A549 (cell line): ENCODE measurements around the gene PRPS1. TPM values are rescaled to one million over a fixed set of nuclear protein-coding genes. Genes with fewer than 3 reads are reported as not detected.
"Not testable (repeated sequence)": the region's sequence is repeated elsewhere in the genome, so short reads cannot be mapped to it uniquely, and the experiment has no call there.

Source experiments
- ATAC-seq, 2 experiments: fragments of 200-7000 bp in 1 of 2; fragments of >200 bp in 1 of 2; cut with Nextera tagmentation in 1 of 2; cut with Tn5 transposase in 1 of 2; 3 replicates each; pipeline versions ENCODE4 v1.8.0 to v1.9.1; 2018 to 2020; ENCODE audit warnings: mild to moderate bottlenecking in 1 of 2, moderate library complexity in 1 of 2
- CTCF ChIA-PET: fragments of 300-600 bp; sonication (Branson Sonifier 250); formaldehyde crosslinking; extraction: SDS; loops from one replicate; lab custom pipeline; 2021; ENCODE audit warnings: antibody characterized with exemption, inconsistent platforms; lab: Yijun Ruan, JAX
- POLR2A ChIA-PET: fragments of 350-600 bp; formaldehyde crosslinking; extraction: SDS; loops from one replicate; lab custom pipeline; 2021; ENCODE audit warnings: antibody characterized with exemption, inconsistent platforms; lab: Yijun Ruan, JAX
- DNase-seq, 2 experiments: peaks; one replicate each; pipeline versions ENCODE4 v3.0.0 to v3.0.0-alpha.2; 2011 to 2016; ENCODE audit warnings: low read depth in 1 of 2, low spot score in 1 of 2
- FAIRE-seq: peaks from 2 replicates; lab custom pipeline; 2011; peaks lifted over from hg19 to GRCh38; lab: Jason Lieb, UNC
- H3K27ac ChIP-seq, 2 experiments: fragments of >200 bp; sonication (Bioruptor Twin); formaldehyde crosslinking; 3 replicates each; pipeline ENCODE4 v1.5.1; 2016 to 2017
- H3K4me1 ChIP-seq: fragments of >200 bp; sonication (Bioruptor Twin); formaldehyde crosslinking; 3 replicates; pipeline ENCODE4 v1.6.1; 2016
- H3K4me2 ChIP-seq: fragments of >200 bp; sonication (Bioruptor Twin); formaldehyde crosslinking; 3 replicates; pipeline ENCODE4 v1.6.1; 2016
- H3K4me3 ChIP-seq: fragments of >200 bp; sonication (Bioruptor Twin); formaldehyde crosslinking; 3 replicates; pipeline ENCODE4 v1.5.1; 2016
- H3K9me3 ChIP-seq: fragments of >200 bp; sonication (Bioruptor Twin); formaldehyde crosslinking; 3 replicates; pipeline ENCODE4 v1.6.1; 2016
- CBX2 ChIP-seq: fragments of 200-600 bp; sonication (generic); IDR thresholded peaks from 2 replicates; pipeline ENCODE4 v1.6.1; 2016; ENCODE audit warnings: low read depth, mild to moderate bottlenecking, borderline replicate concordance
- CEBPB ChIP-seq, 2 experiments: fragments of >200 bp in 1 of 2; sonication (Bioruptor Twin) in 1 of 2; formaldehyde crosslinking in 1 of 2; IDR thresholded peaks; 2 replicates each; pipeline ENCODE4 v1.6.1; 2012 to 2016
- CHD4 ChIP-seq: fragments of 200-600 bp; sonication (generic); IDR thresholded peaks from 2 replicates; pipeline ENCODE4 v1.6.1; 2016; ENCODE audit warnings: antibody characterized with exemption, mild to moderate bottlenecking, borderline replicate concordance
- EHMT2 ChIP-seq: fragments of 200-600 bp; sonication (generic); IDR thresholded peaks from 2 replicates; pipeline ENCODE4 v1.6.1; 2016; ENCODE audit warnings: antibody characterized with exemption, low read depth, mild to moderate bottlenecking, moderate library complexity
- ESRRA ChIP-seq: fragments of 150-350 bp; IDR thresholded peaks from 2 replicates; pipeline ENCODE4 v1.6.1; 2014; ENCODE audit warnings: mild to moderate bottlenecking, low read length, borderline replicate concordance
- FOSL2 ChIP-seq, 2 experiments: fragments of 450-650 bp in 1 of 2; fragments of >200 bp in 1 of 2; sonication (Bioruptor Twin) in 1 of 2; formaldehyde crosslinking; IDR thresholded peaks; 2 replicates each; pipeline versions ENCODE4 v1.5.0 to v1.6.1; 2016 to 2020; ENCODE audit warnings: mild to moderate bottlenecking in 1 of 2, moderate library complexity in 1 of 2
- GATA3 ChIP-seq: IDR thresholded peaks from 2 replicates; pipeline ENCODE4 v1.6.1; 2012; ENCODE audit warnings: borderline replicate concordance
- HEYL ChIP-seq: fragments of 250-450 bp; sonication (Bioruptor Pico); IDR thresholded peaks from 2 replicates; pipeline ENCODE4 v1.8.0; 2021; ENCODE audit warnings: mild to moderate bottlenecking, moderate library complexity
- KDM1A ChIP-seq: fragments of 200-600 bp; sonication (generic); IDR thresholded peaks from 2 replicates; pipeline ENCODE4 v1.6.1; 2016; ENCODE audit warnings: low read depth, mild to moderate bottlenecking
- KDM5A ChIP-seq: fragments of 200-600 bp; sonication (generic); IDR thresholded peaks from 2 replicates; pipeline ENCODE4 v1.6.1; 2016; ENCODE audit warnings: antibody characterized with exemption, mild to moderate bottlenecking
- MAZ ChIP-seq: fragments of 150-350 bp; IDR thresholded peaks from 2 replicates; pipeline ENCODE4 v1.6.1; 2014; ENCODE audit warnings: antibody characterized with exemption, low read depth, low read length, borderline replicate concordance
- NFE2L2 ChIP-seq: fragments of 150-350 bp; conservative IDR thresholded peaks from 2 replicates; pipeline ENCODE4 v1.6.1; 2014; ENCODE audit warnings: low read length
- PHF8 ChIP-seq: fragments of 200-600 bp; sonication (generic); IDR thresholded peaks from 2 replicates; pipeline ENCODE4 v1.6.1; 2016; ENCODE audit warnings: low read depth, mild to moderate bottlenecking, antibody characterized with exemption, moderate library complexity, borderline replicate concordance
- RAD21 ChIP-seq, 2 experiments: fragments of >200 bp in 1 of 2; sonication (Bioruptor Twin) in 1 of 2; formaldehyde crosslinking in 1 of 2; IDR thresholded peaks in 1 of 2; conservative IDR thresholded peaks in 1 of 2; 2 replicates in 1 of 2; 3 replicates in 1 of 2; pipeline ENCODE4 v1.6.1; 2012 to 2018; ENCODE audit warnings: inconsistent platforms in 1 of 2
- RARB ChIP-seq: fragments of 250-450 bp; sonication (Bioruptor Pico); IDR thresholded peaks from 2 replicates; pipeline ENCODE4 v1.8.0; 2021; ENCODE audit warnings: mild to moderate bottlenecking, moderate library complexity
- RFX5 ChIP-seq: fragments of 450-650 bp; IDR thresholded peaks from 2 replicates; pipeline ENCODE4 v1.7.1; 2014; ENCODE audit warnings: antibody characterized with exemption, mild to moderate bottlenecking, moderate library complexity
- TFCP2L1 ChIP-seq: fragments of 250-450 bp; sonication (Bioruptor Pico); IDR thresholded peaks from 2 replicates; pipeline ENCODE4 v1.5.0; 2021; ENCODE audit warnings: mild to moderate bottlenecking
- TP53 ChIP-seq: fragments of 250-450 bp; sonication (Bioruptor Pico); IDR thresholded peaks from 2 replicates; pipeline ENCODE4 v1.5.0; 2021; ENCODE audit warnings: mild to moderate bottlenecking, moderate library complexity
- WGBS: methylation state at CpG from one replicate; pipeline ENCODE4 v1.1.6; 2017; ENCODE audit errors: missing lambda C conversion rate; 5-methylcytosine and 5-hydroxymethylcytosine counted together
- polyA plus RNA-seq, 4 experiments: library from polyadenylated mRNA; depleted of rRNA in 3 of 4; stranded (reverse); fragments of >200 nt; fragmentation: RNase III in 1 of 4; extraction: RNeasy Plus Mini Kit Qiagen cat#74134 plus additional on column Dnase treatment in 1 of 4; gene quantifications; 2 replicates in 3 of 4; 3 replicates in 1 of 4; pipeline ENCODE4 v1.2.3, GENCODE V29; 2011 to 2017
- TF ChIP-seq, protein P1 (sequence below): fragments of 250-450 bp; sonication (Bioruptor Pico); IDR thresholded peaks from 2 replicates; pipeline ENCODE4 v1.5.0; 2020; ENCODE audit warnings: low read depth, mild to moderate bottlenecking, moderate library complexity
- TF ChIP-seq, protein P2 (sequence below): fragments of >200 bp; sonication (Bioruptor Twin); formaldehyde crosslinking; IDR thresholded peaks from 3 replicates; pipeline ENCODE4 v1.5.1; 2016
- TF ChIP-seq, protein P3 (sequence below): fragments of >200 bp; sonication (Bioruptor Twin); formaldehyde crosslinking; IDR thresholded peaks from 2 replicates; pipeline ENCODE4 v1.6.1; 2016
- TF ChIP-seq, protein P4 (sequence below): fragments of 150-350 bp; IDR thresholded peaks from 2 replicates; pipeline ENCODE4 v1.6.1; 2014; ENCODE audit warnings: low read depth, mild to moderate bottlenecking, low read length

The PRPS1 gene
- polyA plus RNA-seq, 2 of the 4 experiments (the other 2 are of a cell fraction) = 121 to 140 TPM

DNA sequence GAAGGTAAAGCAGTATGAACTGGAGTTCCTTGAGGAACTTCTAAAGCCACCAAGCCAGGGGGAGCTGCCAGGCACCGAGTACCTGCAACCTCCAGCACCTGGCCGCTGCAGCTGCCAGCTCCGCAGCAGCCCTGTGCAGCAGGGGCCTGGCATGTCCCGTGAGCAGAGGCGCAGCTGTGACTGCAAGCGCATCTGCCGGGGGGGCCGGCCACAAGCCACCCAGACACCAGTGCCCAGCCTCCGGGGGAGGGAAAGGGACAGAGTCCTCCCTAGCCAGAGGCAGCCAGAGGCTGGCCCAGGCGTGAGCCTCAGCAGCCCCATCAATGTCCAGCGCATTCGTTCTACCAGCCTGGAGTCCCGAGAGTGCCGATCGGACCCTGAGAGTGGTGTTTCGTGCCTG lies 26.6 kb upstream of the PRPS1 start (continued):
- TF ChIP-seq KDM5A = no peak
- no peak for TF ChIP-seq TP53

DNA sequence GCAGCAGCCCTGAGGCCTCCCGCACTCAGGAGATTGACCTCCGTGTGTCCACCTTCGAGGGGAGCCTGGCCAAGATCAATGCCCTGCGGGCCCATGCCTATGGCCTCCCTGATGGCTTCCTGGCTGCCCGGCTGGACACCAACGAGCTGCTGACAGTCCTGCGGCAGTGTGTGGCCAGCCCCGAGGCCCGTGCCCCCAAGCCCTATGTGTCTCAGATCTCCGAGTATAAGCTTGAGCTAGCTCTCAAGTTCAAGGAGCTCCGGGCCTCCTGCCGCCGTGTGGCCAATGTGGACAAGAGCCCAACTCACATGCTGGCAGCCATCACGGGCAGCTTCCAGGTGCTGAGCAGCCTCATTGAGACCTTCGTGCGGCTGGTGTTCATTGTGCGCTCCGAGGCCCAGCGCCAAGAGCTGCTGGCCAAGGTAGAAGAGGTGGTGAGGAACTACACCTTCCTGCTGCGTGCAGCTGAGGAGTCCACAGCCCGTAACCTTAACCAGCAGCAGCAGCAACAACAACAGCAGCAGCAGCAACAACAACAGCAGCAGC lies 25.5 kb upstream of the PRPS1 start:
- Histone ChIP-seq H3K4me1 (no peaks in the 10 kb centered on the region), H3K4me2 (no peak overlapping the region), H3K4me3 (no peak overlapping the region), H3K9me3 (no peaks in the 10 kb centered on the region), H3K27ac (no peak overlapping the region)
- FAIRE-seq (no peak), ATAC-seq (peak in 1 of 2 experiments; percentile 36; a peak in 1 of 6 replicates), DNase-seq (no peak)
- ChIA-PET CTCF (interaction anchor here (0.9 to 1.0 kb wide), 2 partner anchors 14 to 64 kb away, joined by 3 to 5 read pairs; no protein-coding TSS in a partner anchor), POLR2A (no interaction called here)
- no peak for TF ChIP-seq FOSL2 (IDR thresholded peaks at IDR 0.05)
- TF ChIP-seq FOSL2 (CRISPR knock-in tag; IDR thresholded peaks at IDR 0.05) = no peak
- no peak for TF ChIP-seq HEYL
- no peak for TF ChIP-seq GATA3
- no peak for TF ChIP-seq KDM1A
- TF ChIP-seq RAD21 (conservative IDR thresholded peaks at IDR 0.05 in 1 of 2, IDR thresholded peaks at IDR 0.05 in 1 of 2) = no peak
- TF ChIP-seq EHMT2 = no peak
- no peak for TF ChIP-seq ESRRA
- TF ChIP-seq, protein P1, sequence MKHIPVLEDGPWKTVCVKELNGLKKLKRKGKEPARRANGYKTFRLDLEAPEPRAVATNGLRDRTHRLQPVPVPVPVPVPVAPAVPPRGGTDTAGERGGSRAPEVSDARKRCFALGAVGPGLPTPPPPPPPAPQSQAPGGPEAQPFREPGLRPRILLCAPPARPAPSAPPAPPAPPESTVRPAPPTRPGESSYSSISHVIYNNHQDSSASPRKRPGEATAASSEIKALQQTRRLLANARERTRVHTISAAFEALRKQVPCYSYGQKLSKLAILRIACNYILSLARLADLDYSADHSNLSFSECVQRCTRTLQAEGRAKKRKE (CRISPR knock-in tag) = no peak
- TF ChIP-seq, protein P2, sequence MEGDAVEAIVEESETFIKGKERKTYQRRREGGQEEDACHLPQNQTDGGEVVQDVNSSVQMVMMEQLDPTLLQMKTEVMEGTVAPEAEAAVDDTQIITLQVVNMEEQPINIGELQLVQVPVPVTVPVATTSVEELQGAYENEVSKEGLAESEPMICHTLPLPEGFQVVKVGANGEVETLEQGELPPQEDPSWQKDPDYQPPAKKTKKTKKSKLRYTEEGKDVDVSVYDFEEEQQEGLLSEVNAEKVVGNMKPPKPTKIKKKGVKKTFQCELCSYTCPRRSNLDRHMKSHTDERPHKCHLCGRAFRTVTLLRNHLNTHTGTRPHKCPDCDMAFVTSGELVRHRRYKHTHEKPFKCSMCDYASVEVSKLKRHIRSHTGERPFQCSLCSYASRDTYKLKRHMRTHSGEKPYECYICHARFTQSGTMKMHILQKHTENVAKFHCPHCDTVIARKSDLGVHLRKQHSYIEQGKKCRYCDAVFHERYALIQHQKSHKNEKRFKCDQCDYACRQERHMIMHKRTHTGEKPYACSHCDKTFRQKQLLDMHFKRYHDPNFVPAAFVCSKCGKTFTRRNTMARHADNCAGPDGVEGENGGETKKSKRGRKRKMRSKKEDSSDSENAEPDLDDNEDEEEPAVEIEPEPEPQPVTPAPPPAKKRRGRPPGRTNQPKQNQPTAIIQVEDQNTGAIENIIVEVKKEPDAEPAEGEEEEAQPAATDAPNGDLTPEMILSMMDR = no peak
- no peak for TF ChIP-seq CEBPB (IDR thresholded peaks at IDR 0.05)
- TF ChIP-seq KDM5A = no peak
- 80% methylated on average over 9 of the region's 21 CpGs for WGBS

DNA sequence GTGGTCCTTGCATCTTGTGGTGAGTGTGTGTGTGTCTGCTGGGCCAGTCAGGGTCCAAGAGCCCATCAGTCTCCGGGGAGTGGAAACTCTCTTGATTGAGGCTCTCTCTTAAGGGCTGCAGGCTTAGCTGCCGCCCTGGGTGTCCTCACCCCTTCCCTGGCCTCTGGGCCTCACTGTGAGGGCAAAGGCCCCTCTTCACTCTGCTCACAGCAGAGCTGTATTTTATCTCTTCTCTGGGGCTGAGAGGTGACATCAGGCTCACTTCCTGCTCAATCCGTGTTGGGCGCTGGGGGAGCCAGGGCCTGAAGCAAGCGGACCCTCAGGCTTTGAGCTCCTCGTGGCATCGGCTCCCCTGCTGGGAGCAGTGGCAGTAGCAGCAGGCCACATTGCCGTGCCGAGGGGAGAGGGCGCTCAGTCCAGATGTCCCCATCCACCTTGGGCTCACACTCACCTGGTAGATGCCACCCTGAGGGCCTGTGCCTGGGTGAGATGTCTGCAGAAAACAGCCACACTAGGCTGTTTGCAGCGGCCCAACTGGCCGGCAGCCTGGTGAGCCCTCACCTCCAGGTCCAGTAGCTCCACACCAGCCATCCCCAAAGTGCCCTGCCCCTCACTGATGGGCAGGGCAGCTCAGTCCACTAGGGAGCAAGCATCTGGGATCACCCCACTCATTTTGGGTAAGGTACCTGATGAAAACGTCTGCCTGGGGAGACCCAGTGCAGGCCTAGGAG lies 24.7 kb upstream of the PRPS1 start:
- no peaks in the 10 kb centered on the region for H3K4me1 ChIP-seq
- H3K4me2 ChIP-seq = no peak overlapping the region
- no peak for TF ChIP-seq HEYL
- no peak for TF ChIP-seq CEBPB (IDR thresholded peaks at IDR 0.05)
- no peak for TF ChIP-seq CHD4
- no peak for TF ChIP-seq CBX2
- no peak for TF ChIP-seq PHF8
- TF ChIP-seq, protein P3, sequence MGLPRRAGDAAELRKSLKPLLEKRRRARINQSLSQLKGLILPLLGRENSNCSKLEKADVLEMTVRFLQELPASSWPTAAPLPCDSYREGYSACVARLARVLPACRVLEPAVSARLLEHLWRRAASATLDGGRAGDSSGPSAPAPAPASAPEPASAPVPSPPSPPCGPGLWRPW = no peak
- no peak for TF ChIP-seq TFCP2L1 (CRISPR knock-in tag)
- no peak for TF ChIP-seq MAZ
- no peak for TF ChIP-seq NFE2L2
- TF ChIP-seq, protein P4, sequence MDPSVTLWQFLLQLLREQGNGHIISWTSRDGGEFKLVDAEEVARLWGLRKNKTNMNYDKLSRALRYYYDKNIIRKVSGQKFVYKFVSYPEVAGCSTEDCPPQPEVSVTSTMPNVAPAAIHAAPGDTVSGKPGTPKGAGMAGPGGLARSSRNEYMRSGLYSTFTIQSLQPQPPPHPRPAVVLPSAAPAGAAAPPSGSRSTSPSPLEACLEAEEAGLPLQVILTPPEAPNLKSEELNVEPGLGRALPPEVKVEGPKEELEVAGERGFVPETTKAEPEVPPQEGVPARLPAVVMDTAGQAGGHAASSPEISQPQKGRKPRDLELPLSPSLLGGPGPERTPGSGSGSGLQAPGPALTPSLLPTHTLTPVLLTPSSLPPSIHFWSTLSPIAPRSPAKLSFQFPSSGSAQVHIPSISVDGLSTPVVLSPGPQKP = no peak
- no peak for TF ChIP-seq RFX5
- no peak for TF ChIP-seq RARB
- TF ChIP-seq TP53 = no peak
- FAIRE-seq = no peak
- ChIA-PET CTCF (interaction anchor here (0.6 to 1.1 kb wide), 3 partner anchors 14 to 653 kb away, joined by 3 to 5 read pairs (median 3); no protein-coding TSS in a partner anchor), POLR2A (no interaction called here)
- H3K4me3 ChIP-seq = no peak overlapping the region
- no peak overlapping the region for H3K27ac ChIP-seq
- DNase-seq = no peak
- no CpG with 5 or more reads among the region's 13 CpGs for WGBS
- no peaks in the 10 kb centered on the region for H3K9me3 ChIP-seq
- ATAC-seq = no peak; a peak in 1 of 6 replicates

DNA sequence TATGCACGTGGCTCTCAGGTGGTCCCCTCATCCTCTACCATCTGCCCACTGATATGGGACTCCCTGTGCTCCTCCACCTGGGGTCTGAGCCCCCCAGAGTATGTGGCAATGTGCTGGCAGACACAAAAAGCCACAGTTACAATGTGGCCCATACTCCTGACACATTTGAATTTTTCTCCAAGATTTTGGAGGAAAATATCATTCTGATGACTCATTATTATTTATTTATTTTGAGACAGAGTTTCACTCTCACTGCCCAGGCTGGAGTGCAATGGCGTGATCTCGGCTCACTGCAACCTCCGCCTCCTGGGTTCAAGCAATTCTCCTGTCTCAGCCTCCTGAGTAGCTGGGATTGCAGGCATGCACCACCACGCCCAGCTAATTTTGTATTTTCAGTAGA lies 19.2 kb upstream of the PRPS1 start:
- 55% methylated on average over 5 of the region's 5 CpGs for WGBS
- DNase-seq, H3K4me3 ChIP-seq, H3K4me1 ChIP-seq, FAIRE-seq, H3K9me3 ChIP-seq, H3K4me2 ChIP-seq, H3K27ac ChIP-seq, POLR2A ChIA-PET, ATAC-seq, CTCF ChIA-PET: not testable (repeated sequence)
